GM15510 (cell line): ENCODE data around the gene EFHC1.

Experiments
- POLR2A ChIP-seq: IDR thresholded peaks from 3 replicates; pipeline ENCODE4 v1.6.1; 2011; ENCODE audit warnings: borderline replicate concordance; ENCODE audit not compliant: insufficient read length; ENCODE audit errors: extremely low read depth

Gene EFHC1

GRCh38 chr6:52504782-52505136, 84.6 kb downstream of the EFHC1 start:
- TF ChIP-seq POLR2A, result no peak

GRCh38 chr6:52505726-52506409, 85.7 kb downstream of the EFHC1 start:
- no peak for TF ChIP-seq POLR2A

GRCh38 chr6:52506476-52506875, 86.3 kb downstream of the EFHC1 start:
- no peak for TF ChIP-seq POLR2A

- TF ChIP-seq POLR2A, result no peak
Measured at GRCh38 chr6:52507557-52508260, 87.6 kb downstream of the EFHC1 start.

GRCh38 chr6:52508261-52508739, 88.2 kb downstream of the EFHC1 start:
- no peak for TF ChIP-seq POLR2A

- no peak for TF ChIP-seq POLR2A
Measured at GRCh38 chr6:52509281-52510212, 89.4 kb downstream of the EFHC1 start.

- no peak for TF ChIP-seq POLR2A
Measured at GRCh38 chr6:52510213-52510562, 90.0 kb downstream of the EFHC1 start.

- no peak for TF ChIP-seq POLR2A
Measured at GRCh38 chr6:52511163-52511562, 91.0 kb downstream of the EFHC1 start.

- no peak for TF ChIP-seq POLR2A
Measured at GRCh38 chr6:52511572-52512151, 91.5 kb downstream of the EFHC1 start.

- TF ChIP-seq POLR2A, result no peak
Measured at GRCh38 chr6:52512199-52512598, 92.1 kb downstream of the EFHC1 start.

- no peak for TF ChIP-seq POLR2A
Measured at GRCh38 chr6:52513464-52513863, 93.3 kb downstream of the EFHC1 start.

- no peak for TF ChIP-seq POLR2A
Measured at GRCh38 chr6:52513896-52514295, 93.8 kb downstream of the EFHC1 start.

- TF ChIP-seq POLR2A, result no peak
Measured at GRCh38 chr6:52514514-52514913, 94.4 kb downstream of the EFHC1 start.

- TF ChIP-seq POLR2A, result no peak
Measured at GRCh38 chr6:52515219-52515960, 95.2 kb downstream of the EFHC1 start.
